ENCODE data around the gene OTUB2.

DNA sequence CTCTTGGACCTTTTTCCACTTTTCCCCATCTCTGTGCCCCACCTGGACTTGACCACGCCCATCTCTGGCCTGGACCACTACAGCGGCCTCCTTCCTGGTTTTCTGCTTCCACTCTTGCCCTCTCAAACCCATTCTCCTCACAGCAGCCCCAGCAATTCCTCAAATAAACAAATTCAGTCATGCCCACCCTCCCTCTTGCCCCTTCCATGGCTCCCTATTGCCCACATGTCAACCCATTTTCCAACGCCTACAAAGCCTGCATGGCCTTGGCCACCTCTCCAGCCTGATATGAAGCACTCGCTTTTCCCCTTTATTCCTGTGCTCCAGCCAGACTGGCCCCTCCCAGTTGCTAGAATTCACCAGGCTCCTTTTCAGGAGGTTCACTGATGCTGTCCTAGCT is 5.9 kb upstream of the OTUB2 start:
- TF ChIP-seq, protein P1, sequence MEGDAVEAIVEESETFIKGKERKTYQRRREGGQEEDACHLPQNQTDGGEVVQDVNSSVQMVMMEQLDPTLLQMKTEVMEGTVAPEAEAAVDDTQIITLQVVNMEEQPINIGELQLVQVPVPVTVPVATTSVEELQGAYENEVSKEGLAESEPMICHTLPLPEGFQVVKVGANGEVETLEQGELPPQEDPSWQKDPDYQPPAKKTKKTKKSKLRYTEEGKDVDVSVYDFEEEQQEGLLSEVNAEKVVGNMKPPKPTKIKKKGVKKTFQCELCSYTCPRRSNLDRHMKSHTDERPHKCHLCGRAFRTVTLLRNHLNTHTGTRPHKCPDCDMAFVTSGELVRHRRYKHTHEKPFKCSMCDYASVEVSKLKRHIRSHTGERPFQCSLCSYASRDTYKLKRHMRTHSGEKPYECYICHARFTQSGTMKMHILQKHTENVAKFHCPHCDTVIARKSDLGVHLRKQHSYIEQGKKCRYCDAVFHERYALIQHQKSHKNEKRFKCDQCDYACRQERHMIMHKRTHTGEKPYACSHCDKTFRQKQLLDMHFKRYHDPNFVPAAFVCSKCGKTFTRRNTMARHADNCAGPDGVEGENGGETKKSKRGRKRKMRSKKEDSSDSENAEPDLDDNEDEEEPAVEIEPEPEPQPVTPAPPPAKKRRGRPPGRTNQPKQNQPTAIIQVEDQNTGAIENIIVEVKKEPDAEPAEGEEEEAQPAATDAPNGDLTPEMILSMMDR (IDR thresholded peaks at IDR 0.05), result no peak
- no peak for TF ChIP-seq POLR2A (IDR thresholded peaks at IDR 0.05)

Data from right lobe of liver (tissue), 4 donors.